Fibroblast of skin of left quadriceps (primary cell): Measurements from ENCODE around the gene RIGI.
"Not testable (repeated sequence)": the region's sequence is repeated elsewhere in the genome, so short reads cannot be mapped to it uniquely, and the experiment has no call there.

ENCODE experiments used
- DNase-seq, 2 experiments: peaks; one replicate each; pipeline ENCODE4 v3.0.0-alpha.2; 2013; ENCODE audit warnings: low read depth in 2 of 2

RIGI gene

DNA sequence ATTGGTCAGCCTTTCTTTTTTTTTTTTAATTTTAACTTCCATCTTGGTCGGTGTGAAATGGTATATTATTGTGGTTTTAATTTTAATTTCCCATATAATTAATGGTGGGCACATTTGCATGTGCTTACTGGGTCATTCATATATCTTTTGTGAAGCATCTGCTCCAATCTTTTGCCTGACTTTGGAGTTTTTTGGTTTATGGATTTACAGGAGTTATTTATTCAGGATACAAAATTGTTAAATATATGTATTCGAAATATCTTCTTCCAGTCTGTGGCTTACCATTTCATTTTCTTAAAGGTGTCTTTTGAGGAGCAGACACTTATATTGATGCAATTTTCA lies 682 bp upstream of the RIGI start:
- no peak for DNase-seq

DNA sequence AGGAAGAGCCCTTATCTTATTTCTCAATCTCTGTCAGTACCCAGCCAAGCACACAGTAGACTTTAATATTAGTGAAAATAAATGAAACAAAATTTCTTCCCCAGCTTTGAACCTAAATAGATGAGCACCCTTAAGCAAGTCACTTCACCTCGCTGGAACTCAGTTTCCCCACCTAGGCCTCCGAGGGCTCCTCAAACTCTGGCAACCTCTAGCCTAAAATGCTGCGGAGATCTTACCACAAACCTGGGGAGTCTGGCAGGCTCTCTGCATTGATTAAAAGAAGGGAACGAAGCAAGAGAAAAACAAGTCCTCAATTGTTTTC lies 326 bp downstream of the RIGI start:
- DNase-seq: no peak

DNA sequence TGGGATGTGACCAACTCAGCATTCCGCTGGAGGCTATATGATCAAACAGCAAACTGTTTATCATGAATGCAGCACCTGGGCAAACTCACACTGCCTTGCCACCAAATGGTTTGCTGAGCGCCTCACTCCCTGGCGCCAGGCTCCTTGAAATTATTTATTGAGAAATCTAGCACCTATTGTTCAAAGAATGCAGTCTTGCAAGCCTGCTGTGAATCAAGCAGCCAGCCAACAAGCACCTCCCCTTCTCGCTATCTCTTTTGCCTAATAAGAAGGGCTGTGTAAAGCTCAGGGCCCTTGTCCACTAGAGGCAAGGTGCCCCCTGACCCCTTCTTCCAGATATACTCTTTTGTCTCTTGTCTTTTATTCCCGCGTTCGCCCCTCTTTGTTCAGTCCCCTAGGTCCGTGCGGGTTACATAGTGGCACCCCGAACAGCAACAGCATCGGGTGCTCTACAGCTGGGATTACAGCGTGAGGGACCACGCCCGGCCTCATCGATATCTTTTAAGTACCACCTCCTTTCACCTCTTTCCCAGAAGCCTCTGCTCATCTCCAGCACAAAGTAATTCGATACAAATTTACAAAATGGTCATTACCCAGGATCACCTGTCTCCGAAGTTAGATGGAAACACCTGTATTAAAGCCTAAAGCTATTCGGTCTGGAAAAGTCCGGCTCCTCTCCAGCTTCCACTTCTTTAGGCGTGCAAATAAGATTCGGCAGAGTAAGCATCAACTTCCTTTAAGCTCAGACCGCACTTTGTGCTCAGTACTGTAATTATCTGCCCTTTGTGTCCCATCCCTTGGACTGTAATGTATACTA lies 896 bp downstream of the RIGI start:
- DNase-seq: no peak

DNA sequence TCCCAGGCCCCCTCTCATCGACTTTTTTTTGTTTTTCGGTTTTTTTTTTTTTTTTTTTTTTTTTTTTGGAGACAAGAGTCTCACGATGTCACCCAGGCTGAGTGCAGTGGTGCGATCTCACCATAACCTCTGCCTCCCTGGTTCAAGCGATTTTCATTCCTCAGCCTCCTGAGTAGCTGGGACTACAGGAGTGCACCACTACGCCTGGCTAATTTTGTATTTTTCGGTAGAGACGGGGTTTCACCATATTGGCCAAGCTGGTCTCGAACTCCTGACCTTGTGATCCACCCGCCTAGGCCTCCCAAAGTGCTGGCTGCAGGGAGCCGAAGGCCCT lies 1.5 kb downstream of the RIGI start:
- not testable (repeated sequence) for DNase-seq

DNA sequence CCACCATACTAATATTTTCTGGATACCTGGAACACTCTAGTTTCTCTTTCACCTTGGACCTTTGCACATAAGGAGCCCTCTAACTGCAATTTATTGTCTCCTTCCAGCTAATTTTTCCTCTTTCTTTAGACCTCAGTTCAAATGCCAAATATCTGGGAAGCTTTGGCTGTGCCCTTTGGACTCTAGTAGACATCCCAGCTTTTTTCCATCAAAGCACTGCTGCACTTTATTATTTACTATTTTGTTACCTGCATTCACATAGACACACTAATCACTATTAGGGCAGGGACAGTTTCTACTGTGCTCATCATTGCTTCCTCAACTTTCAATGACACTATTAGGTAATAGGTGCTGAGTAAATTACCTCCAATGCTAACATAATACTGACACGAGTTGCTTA lies 2.1 kb downstream of the RIGI start:
- DNase-seq: no peak

DNA sequence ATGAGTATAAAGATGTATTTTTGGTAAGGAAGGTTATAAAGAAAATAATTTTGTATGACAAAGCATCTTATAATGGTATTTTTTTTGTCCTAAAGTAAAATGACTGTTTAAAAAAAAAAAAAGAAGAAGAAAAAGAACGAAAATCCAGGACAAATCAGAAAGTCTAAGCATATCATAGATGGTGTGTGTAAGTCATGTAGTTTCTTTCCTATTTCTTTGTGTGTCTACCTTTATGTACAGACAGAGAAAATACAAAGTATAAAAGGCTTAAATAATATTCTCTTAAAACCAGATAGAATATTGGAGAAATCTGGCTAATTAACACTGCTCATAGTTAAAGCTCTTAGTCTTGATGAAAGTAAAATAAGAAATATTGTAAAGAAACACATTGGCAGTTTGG lies 7.7 kb downstream of the RIGI start:
- no peak for DNase-seq

DNA sequence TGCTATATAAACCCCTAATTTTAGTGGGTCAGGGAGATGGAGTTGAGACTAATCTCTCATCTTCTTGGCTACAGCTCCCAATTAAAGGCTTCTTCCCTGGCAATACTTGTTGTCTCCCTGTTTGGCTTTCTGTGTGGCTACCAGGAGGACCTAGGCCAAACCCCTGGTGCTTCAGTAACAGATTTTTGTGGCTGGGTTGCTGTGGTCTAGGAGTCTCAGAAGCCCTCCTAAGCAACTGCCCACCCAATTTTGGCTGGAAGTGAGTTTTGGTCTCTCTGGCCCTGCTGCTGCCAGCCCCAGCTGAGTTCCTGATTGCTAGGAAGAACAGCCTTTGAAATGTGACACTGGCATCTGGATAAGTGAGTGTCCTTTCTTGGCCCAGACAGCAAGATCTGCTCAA lies 9.8 kb downstream of the RIGI start:
- no peak for DNase-seq

DNA sequence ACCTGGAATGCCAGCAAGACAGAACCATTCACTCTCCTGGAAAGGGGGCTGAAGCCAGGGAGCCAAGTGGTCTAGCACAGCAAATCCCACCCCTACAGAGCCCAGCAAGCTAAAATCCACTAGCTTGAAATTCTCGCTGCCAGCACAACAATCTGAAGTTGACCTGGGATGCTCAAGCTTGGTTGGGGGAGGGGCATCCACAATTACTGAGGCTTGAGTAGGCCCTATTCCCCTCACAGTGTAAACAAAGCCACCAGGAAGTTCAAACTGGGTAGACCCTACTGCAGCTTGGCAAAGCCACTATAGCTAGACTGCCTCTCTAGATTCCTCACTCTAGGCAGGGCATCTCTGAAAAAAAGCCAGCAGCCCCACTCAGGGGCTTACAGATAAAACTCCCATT lies 17.3 kb downstream of the RIGI start:
- DNase-seq: no peak

DNA sequence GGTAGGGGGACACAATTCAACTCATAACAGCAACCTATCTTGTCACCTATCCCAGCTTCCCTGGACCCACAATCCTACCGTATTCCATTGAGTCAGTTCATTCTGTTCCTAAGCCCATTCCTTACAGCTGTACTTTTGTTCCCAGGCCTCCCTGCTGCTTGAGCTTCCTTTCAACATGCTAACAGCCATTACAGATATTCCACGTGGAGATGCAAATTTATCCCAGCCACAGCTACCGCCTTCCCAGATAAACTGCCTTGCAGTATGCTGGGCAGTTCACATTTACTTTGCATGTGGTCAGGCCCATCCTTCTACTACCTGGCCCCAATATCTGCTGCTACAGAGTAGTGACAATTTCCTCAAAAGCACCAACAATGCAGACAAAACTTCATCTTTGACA lies 23.0 kb downstream of the RIGI start:
- no peak for DNase-seq

DNA sequence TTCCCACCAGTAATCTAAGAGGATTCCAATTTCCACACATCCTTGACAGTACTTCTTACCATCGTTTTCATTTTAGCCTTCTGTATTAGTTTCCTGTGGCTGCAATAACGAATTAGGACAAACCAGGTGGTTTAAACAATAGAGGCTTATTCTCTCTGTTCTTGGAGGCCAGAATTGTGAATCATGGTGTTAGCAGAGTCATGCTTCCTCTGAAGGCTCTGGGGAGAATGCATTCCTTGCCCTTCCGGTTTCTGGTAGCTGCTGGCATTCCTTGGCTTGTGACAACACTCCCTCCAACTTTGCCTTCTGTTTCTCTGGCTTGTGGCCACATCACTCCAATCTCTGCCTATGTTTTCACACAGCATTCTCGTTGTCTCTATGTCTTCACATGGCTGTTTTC lies 23.5 kb downstream of the RIGI start:
- DNase-seq: no peak

DNA sequence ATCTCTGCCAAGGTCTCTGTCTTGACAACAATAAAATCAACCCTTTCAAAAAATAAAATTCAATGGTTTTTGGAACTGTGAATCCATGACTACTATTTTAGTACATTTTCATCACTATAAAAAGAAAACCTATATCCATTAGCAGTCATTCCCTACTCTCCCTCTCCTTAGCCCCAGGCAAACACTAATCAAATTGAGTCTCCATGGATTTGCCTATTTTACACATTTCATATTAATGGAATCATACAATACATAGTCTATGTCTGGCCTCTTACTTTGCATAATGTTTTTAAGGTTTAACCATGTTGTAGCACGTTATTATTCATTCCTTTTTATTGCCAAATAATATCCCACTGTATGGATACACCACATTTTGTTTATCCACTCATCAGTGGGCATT lies 24.1 kb downstream of the RIGI start:
- DNase-seq: no peak

DNA sequence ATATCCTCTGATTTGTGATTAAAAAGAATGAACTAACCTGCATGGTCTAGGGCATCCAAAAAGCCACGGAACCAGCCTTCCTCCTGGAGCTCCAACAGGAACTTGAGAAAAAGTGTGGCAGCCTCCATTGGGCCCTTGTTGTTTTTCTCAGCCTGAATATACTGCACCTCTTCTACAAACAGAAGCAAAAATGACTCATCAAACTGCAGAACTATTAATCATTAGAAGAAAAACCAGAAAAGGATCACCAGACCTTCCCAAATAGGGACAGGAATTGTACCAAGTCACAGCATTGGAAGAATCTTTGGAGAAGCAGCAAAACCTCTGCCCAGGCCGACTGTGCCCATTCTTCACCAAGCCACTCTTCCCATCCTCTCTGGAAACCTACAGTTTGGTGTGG lies 25.2 kb downstream of the RIGI start:
- no peak for DNase-seq

DNA sequence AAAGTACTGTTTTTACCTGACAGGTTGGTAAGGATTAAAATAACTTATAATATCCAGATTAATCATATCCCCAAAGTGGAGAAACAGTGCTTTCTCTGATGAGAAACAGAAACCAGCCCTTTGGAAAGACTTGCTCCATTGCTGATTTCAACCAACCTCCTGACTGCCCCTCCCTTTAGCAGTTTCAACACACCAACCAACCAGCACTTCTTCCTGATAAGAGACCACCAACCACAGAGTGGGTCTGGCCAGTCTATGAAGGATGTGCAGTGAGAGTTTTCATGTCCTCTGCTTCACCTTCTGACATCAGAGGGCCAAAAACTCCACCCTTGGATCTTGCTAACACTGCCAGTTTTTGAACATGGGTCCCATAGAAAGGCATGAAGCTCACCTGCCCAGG lies 28.1 kb downstream of the RIGI start:
- DNase-seq: no peak

DNA sequence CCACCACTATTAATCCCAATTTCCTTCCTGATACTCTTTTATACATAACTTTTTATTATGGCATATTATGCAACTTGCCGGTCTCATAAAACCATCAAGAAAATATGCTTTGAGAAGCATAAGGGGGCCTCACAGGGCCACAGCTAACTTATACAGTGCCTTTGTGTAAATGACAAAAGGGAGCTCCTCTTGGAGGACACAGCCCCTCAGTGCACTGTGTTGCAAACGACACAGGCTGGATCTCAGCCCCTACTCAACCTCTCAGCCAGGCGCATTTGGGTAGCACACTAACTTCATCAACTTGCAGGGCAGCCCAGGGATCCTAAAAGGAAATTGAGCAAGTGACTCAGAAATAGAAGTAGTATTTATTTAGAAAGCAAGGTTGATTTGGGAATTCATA lies 35.4 kb downstream of the RIGI start:
- no peak for DNase-seq

DNA sequence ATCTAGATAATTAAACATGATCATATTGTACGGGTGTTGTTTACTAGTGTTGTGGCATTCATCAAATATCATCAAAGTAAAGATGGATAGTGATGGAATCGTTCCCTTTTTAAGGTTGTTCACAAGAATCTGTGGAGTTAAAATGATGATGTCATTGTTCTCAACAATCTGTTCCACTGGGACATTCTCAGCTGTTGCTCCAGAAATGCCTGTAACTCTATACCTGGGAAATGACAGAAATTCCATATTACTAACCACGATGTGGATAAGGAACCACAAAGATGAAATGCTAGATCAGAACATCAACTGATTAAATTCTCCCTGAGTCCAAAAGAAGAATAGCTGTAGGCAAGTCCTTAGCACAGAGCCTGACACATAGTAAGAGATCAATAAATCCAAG lies 38.0 kb downstream of the RIGI start:
- peak; percentile 10 to 11 for DNase-seq

DNA sequence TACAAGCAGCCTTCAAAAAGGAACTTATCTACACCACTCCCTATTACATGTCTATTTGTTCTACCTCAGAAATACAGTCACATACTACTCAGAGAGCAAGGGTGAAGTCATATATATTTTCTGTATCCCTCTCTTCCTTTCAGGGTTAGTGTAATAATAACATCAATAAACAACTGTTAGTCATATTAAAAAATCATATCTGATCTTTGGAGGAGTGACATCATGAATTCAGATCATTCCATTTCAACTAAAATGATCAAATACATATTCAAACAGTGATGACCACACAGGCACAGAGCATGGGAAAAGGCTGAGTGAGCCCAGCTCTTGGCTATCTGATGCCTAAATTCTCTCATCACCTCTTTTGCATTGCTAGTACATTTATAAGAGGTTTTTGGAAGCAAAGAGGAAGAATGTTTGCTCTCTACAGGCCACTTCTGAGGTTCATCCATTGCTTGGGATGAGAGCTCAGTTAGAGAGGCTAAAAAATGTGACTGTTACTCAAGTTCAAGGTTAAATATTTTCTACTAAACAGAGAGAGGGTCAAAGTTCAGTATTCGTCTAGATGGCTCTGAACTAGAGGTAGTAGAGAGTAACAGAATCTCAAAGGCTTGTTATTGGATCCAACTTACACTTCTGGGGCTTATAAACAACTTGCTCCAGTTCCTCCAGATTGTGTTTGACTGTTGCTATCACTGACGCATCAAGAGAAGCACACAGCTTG lies 39.0 kb downstream of the RIGI start:
- no peak for DNase-seq

DNA sequence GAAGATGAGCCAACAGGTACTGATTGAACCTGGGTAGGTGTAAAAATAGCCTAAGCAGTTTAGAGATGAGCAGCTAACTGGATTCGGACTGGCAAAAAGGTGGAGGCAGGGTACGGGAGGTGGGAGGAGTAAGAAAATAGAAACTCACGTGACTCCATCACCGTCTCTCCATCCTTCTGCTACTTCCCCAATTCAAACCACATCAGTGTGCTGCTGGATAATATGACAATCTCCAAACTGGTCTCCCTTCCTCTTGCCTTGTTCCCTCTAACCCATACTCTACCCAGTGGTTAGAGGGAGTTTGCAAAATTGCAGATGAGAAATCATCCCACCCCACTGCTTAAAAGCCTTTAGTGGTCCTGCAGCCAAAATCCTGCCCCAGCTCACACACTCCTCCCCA lies 42.7 kb downstream of the RIGI start:
- no peak for DNase-seq
